GM23338 (cell line): ENCODE data around the gene TRDMT1. TPM values are rescaled to one million over a fixed set of nuclear protein-coding genes. Genes with fewer than 3 reads are reported as not detected.

Experiments
- ATAC-seq: fragments of 200-7000 bp; cut with Tn5 transposase; 3 replicates; pipeline ENCODE4 v1.9.1; 2020
- DNase-seq: peaks from one replicate; pipeline ENCODE4 v3.0.0-alpha.2; 2015; ENCODE audit warnings: low spot score
- H2AFZ ChIP-seq: fragments of 200-600 bp; sonication (generic); 2 replicates; pipeline ENCODE4 v1.8.0; 2016; ENCODE audit warnings: antibody characterized with exemption, mild to moderate bottlenecking, moderate library complexity
- H3F3A ChIP-seq: fragments of 200-600 bp; sonication (generic); replicated peaks from 2 replicates; pipeline ENCODE4 v1.8.0; 2017; ENCODE audit warnings: antibody characterized with exemption, mixed run types, low read depth
- H3K27ac ChIP-seq: fragments of 200-600 bp; sonication (generic); 2 replicates; pipeline ENCODE4 v1.6.1; 2016; ENCODE audit warnings: low read depth
- H3K27me3 ChIP-seq: fragments of 200-600 bp; sonication (generic); 2 replicates; pipeline ENCODE4 v1.8.0; 2016; ENCODE audit warnings: mild to moderate bottlenecking, mixed run types, moderate library complexity; ENCODE audit not compliant: insufficient read depth
- H3K36me3 ChIP-seq: fragments of 200-600 bp; sonication (generic); 2 replicates; pipeline ENCODE4 v1.8.0; 2016; ENCODE audit warnings: mild to moderate bottlenecking; ENCODE audit not compliant: insufficient read depth
- H3K4me1 ChIP-seq: fragments of 200-600 bp; sonication (generic); 2 replicates; pipeline ENCODE4 v1.8.0; 2016; ENCODE audit warnings: mild to moderate bottlenecking, moderate library complexity; ENCODE audit not compliant: insufficient read depth
- H3K4me2 ChIP-seq: fragments of 200-600 bp; sonication (generic); 2 replicates; pipeline ENCODE4 v1.7.1; 2017; ENCODE audit warnings: mixed run types
- H3K4me3 ChIP-seq: fragments of 200-600 bp; sonication (generic); 2 replicates; pipeline ENCODE4 v1.6.1; 2016; ENCODE audit warnings: mixed run types
- H3K79me2 ChIP-seq: fragments of 200-600 bp; sonication (generic); replicated peaks from 2 replicates; pipeline ENCODE4 v1.8.0; 2017; ENCODE audit warnings: mild to moderate bottlenecking; ENCODE audit not compliant: insufficient read depth
- H3K9me2 ChIP-seq: fragments of 200-600 bp; sonication (generic); 2 replicates; pipeline ENCODE4 v1.8.0; 2017; ENCODE audit not compliant: insufficient read depth
- H4K20me1 ChIP-seq: fragments of 200-600 bp; sonication (generic); replicated peaks from 2 replicates; pipeline ENCODE4 v1.8.0; 2017; ENCODE audit warnings: mild to moderate bottlenecking; ENCODE audit not compliant: insufficient read depth
- H3K27ac Mint-ChIP-seq: 2 replicates; pipeline ENCODE4 v1.8.0; 2020; ENCODE audit warnings: inconsistent platforms, mild to moderate bottlenecking, moderate library complexity, mixed read lengths
- H3K27me3 Mint-ChIP-seq: 3 replicates; pipeline ENCODE4 v1.8.0; 2022; ENCODE audit warnings: low read depth, mild to moderate bottlenecking, moderate library complexity, mixed read lengths, inconsistent platforms; ENCODE audit not compliant: insufficient read depth, poor library complexity
- H3K36me3 Mint-ChIP-seq: 3 replicates; pipeline ENCODE4 v1.8.0; 2021; ENCODE audit warnings: low read depth, mild to moderate bottlenecking, inconsistent platforms, moderate library complexity, mixed read lengths
- H3K4me1 Mint-ChIP-seq: 3 replicates; pipeline ENCODE4 v1.8.0; 2020; ENCODE audit warnings: mild to moderate bottlenecking, inconsistent platforms, mixed read lengths
- H3K4me3 Mint-ChIP-seq: 3 replicates; pipeline ENCODE4 v1.8.0; 2021; ENCODE audit warnings: moderate library complexity, mild to moderate bottlenecking, inconsistent platforms, mixed read lengths
- H3K9me3 Mint-ChIP-seq: 3 replicates; pipeline ENCODE4 v1.8.0; 2020; ENCODE audit warnings: moderate library complexity, mild to moderate bottlenecking, inconsistent platforms, mixed read lengths
- CREB1 ChIP-seq: fragments of 250-450 bp; sonication (Bioruptor Pico); IDR thresholded peaks from 2 replicates; pipeline ENCODE4 v1.5.0; 2020; ENCODE audit warnings: low read depth, mild to moderate bottlenecking, moderate library complexity
- CTCF ChIP-seq, 2 experiments: fragments of 200-600 bp in 1 of 2; sonication (generic) in 1 of 2; conservative IDR thresholded peaks; 2 replicates each; pipeline versions ENCODE4 v1.5.1 to v1.6.1; 2016 to 2017; ENCODE audit warnings: antibody characterized with exemption in 2 of 2, low read depth in 2 of 2, mild to moderate bottlenecking in 2 of 2, moderate library complexity in 1 of 2
- ETS1 ChIP-seq: IDR thresholded peaks from 2 replicates; pipeline ENCODE4 v1.6.1; 2016; ENCODE audit warnings: antibody characterized with exemption
- EZH2phosphoT487 ChIP-seq: fragments of 200-600 bp; sonication (generic); IDR thresholded peaks from one replicate; pipeline ENCODE4 v1.8.1; 2018; ENCODE audit warnings: antibody characterized with exemption; ENCODE audit not compliant: unreplicated experiment
- POLR2AphosphoS5 ChIP-seq: IDR thresholded peaks from 2 replicates; pipeline ENCODE4 v1.6.1; 2016; ENCODE audit warnings: antibody characterized with exemption, low read depth
- REST ChIP-seq: IDR thresholded peaks from one replicate; pipeline ENCODE4 v1.6.1; 2018; ENCODE audit warnings: antibody characterized with exemption; ENCODE audit not compliant: unreplicated experiment
- ZNF114 ChIP-seq: fragments of 250-450 bp; sonication (Bioruptor Pico); IDR thresholded peaks from 2 replicates; pipeline ENCODE4 v1.5.0; 2020; ENCODE audit warnings: mild to moderate bottlenecking, moderate library complexity
- ZNF331 ChIP-seq: fragments of 250-450 bp; sonication (Bioruptor Pico); IDR thresholded peaks from 2 replicates; pipeline ENCODE4 v1.5.0; 2020; ENCODE audit warnings: low read depth, mild to moderate bottlenecking, moderate library complexity
- polyA plus RNA-seq: library from polyadenylated mRNA; unstranded; fragments of >200 nt; fragmentation: Nextera tagmentation; extraction: Ambion mirVana; gene quantifications from 2 replicates; pipeline ENCODE4 v1.2.1, GENCODE V29; 2016
- total RNA-seq: library from RNA; depleted of rRNA; stranded (reverse); fragments of >200 nt; shearing (Covaris generic); gene quantifications from 2 replicates; pipeline ENCODE4 v1.2.3, GENCODE V29; 2014

The TRDMT1 gene
- total and polyA plus RNA-seq, 2 experiments from 2014 or later, result 16.0 to 37.7 TPM

GRCh38 chr10:17151716-17152115 lies 49.8 kb downstream of the TRDMT1 start (continued):
- no peak for TF ChIP-seq REST
- no peak for TF ChIP-seq ZNF331 (CRISPR knock-in tag)

GRCh38 chr10:17147884-17148489 lies 53.5 kb downstream of the TRDMT1 start:
- Histone ChIP-seq H3K79me2 (no peaks in the 10 kb centered on the region), H3K9me2 (no peaks in the 10 kb centered on the region), H3K4me1 (no peaks in the 10 kb centered on the region), H4K20me1 (no peaks in the 10 kb centered on the region), H3K36me3 (no peaks in the 10 kb centered on the region), H3F3A (no peaks in the 10 kb centered on the region), H3K4me3 (no peak overlapping the region), H3K4me2 (no peak overlapping the region), H3K27me3 (no peaks in the 10 kb centered on the region), H2AFZ (no peak overlapping the region), H3K27ac (no peak overlapping the region)
- Mint-ChIP-seq H3K4me1 (peaks cover 3% of the 10 kb centered on the region; the same call in 1 of the 3 replicates), H3K27ac (peak overlapping the region; percentile 17; the same call in 1 of the 2 replicates), H3K27me3 (no peaks in the 10 kb centered on the region), H3K4me3 (no peak overlapping the region), H3K36me3 (no peaks in the 10 kb centered on the region), H3K9me3 (no peaks in the 10 kb centered on the region)
- DNase-seq (no peak), ATAC-seq (no peak)
- TF ChIP-seq EZH2phosphoT487 (no peak), ETS1 (no peak), CTCF (conservative IDR thresholded peaks at IDR 0.05; ENCODE audit: low read depth in 2 of 2) (no peak), CREB1 (no peak), ZNF114 (CRISPR knock-in tag) (no peak), POLR2AphosphoS5 (no peak)
